Measurements from ENCODE around the gene SETD3. TPM values are rescaled to one million over a fixed set of nuclear protein-coding genes. Genes with fewer than 3 reads are reported as not detected.

The SETD3 gene
- total and polyA plus RNA-seq, 10 of the 15 experiments (the other 5 are each of a cell fraction or from before 2014, with no cell fraction given): 11.3 to 44.2 (median 36.5) TPM

DNA sequence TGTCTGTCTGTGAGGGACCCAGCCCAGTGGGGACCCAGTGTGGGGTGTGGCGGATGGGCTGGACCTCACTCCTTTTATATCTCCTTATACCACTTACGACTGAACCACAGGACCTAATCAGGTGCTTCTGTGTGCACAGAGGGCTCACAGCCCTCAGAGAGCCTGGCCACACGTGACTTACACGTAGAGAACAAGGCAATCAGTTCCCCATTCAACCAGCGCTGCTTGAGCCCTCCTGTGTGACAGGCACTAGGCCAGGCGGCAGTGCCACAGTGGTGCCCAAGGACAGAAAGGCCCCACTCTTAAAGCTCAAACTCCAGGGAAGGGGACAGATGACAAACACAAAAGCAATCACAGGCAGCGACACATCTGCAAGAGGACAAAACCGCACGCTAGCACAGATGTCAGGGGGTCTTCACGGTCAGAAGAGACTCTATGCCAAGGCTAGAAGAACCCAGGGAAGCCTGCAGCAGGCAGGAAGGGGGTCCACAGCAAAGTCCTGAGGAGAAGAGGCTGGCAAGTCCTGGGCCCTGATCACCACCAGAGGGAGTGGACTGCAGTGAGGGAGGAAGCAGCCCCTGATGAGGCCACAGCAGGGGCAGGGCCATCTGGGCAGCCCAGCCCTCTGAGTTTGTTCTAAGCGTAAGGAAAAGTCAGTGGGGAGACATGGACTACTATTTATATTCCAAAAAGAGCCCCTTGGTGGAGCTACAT is 39.3 kb downstream of the SETD3 start (continued):
- TF ChIP-seq CREB1 (IDR thresholded peaks at IDR 0.05; ENCODE audit: low read depth) (no peak), SMAD5 (IDR thresholded peaks at IDR 0.05; ENCODE audit: low read depth) (no peak), IKZF2 (IDR thresholded peaks at IDR 0.05) (no peak), MXI1 (IDR thresholded peaks at IDR 0.05; ENCODE audit: low read depth, low read length) (no peak), PAX8 (IDR thresholded peaks at IDR 0.05) (no peak), MYB (IDR thresholded peaks at IDR 0.05; ENCODE audit: borderline replicate concordance, low read depth, low read length) (no peak), HCFC1 (IDR thresholded peaks at IDR 0.05; ENCODE audit: low read length) (no peak), HDAC6 (IDR thresholded peaks at IDR 0.05; ENCODE audit: unreplicated experiment) (no peak), ATF3 (IDR thresholded peaks at IDR 0.05; ENCODE audit: borderline replicate concordance, extremely low read depth, low read depth, low read length) (no peak), MYC (IDR thresholded peaks at IDR 0.05; ENCODE audit: insufficient read depth, insufficient read length, insufficient replicate concordance, low read length, severe bottlenecking) (no peak), CHD2 (IDR thresholded peaks at IDR 0.05; ENCODE audit: borderline replicate concordance, low read depth, low read length) (no peak), CEBPB (IDR thresholded peaks at IDR 0.05; ENCODE audit: borderline replicate concordance in 1 of 2, low read depth in 2 of 2, low read length in 2 of 2) (no peak)

DNA sequence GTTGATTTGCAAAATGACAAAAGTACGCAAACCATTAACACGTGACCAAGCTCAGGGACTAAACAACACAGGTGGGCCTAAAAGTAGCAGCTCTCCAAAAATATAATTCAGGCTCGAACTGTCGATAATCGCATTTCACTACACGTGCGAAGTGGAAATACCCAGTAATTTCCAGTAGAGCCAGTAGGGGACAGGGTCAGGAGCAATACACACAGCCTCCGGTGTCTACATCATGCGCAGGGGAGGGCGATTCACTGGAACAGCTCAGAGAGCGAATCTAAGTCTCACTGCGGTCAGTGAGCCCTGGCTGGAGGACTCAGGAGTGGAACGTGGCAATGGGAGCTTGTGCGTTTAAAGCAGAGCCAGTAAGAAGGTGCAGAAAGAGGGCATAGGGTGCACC is 40.4 kb downstream of the SETD3 start:
- CTCF ChIA-PET: interaction anchor here (1.3 kb wide), 1 partner anchor 25 kb away, joined by 5 read pairs; no protein-coding TSS in a partner anchor
- TF ChIP-seq CREM (IDR thresholded peaks at IDR 0.05; ENCODE audit: low read depth) (no peak), JUNB (IDR thresholded peaks at IDR 0.05) (no peak), ZNF217 (IDR thresholded peaks at IDR 0.05) (no peak), ZSCAN29 (IDR thresholded peaks at IDR 0.05) (no peak), CTCF (IDR thresholded peaks at IDR 0.05 in 2 of 3, conservative IDR thresholded peaks at IDR 0.05 in 1 of 3; ENCODE audit: control insufficient read depth in 2 of 3, extremely low read depth in 1 of 3, insufficient read depth in 1 of 3, low read depth in 3 of 3, low read length in 3 of 3) (no peak), EGR1 (IDR thresholded peaks at IDR 0.05; ENCODE audit: borderline replicate concordance in 1 of 2, low read depth in 2 of 2, low read length in 2 of 2) (no peak), RCOR1 (conservative IDR thresholded peaks at IDR 0.05; ENCODE audit: low read depth, low read length) (no peak)
- TF ChIP-seq, protein P1, sequence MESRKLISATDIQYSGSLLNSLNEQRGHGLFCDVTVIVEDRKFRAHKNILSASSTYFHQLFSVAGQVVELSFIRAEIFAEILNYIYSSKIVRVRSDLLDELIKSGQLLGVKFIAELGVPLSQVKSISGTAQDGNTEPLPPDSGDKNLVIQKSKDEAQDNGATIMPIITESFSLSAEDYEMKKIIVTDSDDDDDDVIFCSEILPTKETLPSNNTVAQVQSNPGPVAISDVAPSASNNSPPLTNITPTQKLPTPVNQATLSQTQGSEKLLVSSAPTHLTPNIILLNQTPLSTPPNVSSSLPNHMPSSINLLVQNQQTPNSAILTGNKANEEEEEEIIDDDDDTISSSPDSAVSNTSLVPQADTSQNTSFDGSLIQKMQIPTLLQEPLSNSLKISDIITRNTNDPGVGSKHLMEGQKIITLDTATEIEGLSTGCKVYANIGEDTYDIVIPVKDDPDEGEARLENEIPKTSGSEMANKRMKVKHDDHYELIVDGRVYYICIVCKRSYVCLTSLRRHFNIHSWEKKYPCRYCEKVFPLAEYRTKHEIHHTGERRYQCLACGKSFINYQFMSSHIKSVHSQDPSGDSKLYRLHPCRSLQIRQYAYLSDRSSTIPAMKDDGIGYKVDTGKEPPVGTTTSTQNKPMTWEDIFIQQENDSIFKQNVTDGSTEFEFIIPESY (IDR thresholded peaks at IDR 0.05): no peak

More for the DNA sequence above, 40.4 kb downstream of the SETD3 start:
- ATAC-seq: no peak
- FAIRE-seq: no peak
- Histone ChIP-seq H3K4me1 (ENCODE audit: control insufficient read depth, insufficient read depth, low read length) (no peaks in the 10 kb centered on the region), H4K20me1 (ENCODE audit: control insufficient read depth, insufficient read depth) (no peaks in the 10 kb centered on the region), H3K9ac (ENCODE audit: control insufficient read depth, insufficient read depth, low read length) (no peak overlapping the region), H3K4me3 (no peak overlapping the region), H3K36me3 (ENCODE audit: control insufficient read depth in 2 of 2, insufficient read depth in 2 of 2, low read length in 1 of 2) (peaks cover 10 to 12% of the 10 kb centered on the region in 2 experiments), H3K4me2 (ENCODE audit: control insufficient read depth, insufficient read depth) (no peak overlapping the region), H2AFZ (ENCODE audit: control insufficient read depth, low read depth, low read length) (no peak overlapping the region), H3K9me3 (replicated peaks; ENCODE audit: control insufficient read depth, insufficient read depth, low read length) (no peaks in the 10 kb centered on the region), H3K79me2 (ENCODE audit: control insufficient read depth, insufficient read depth, low read length) (no peaks in the 10 kb centered on the region), H3K27ac (ENCODE audit: control insufficient read depth, insufficient read depth) (no peak overlapping the region), H3K27me3 (replicated peaks in 1 of 2; ENCODE audit: control insufficient read depth in 2 of 2, insufficient read depth in 2 of 2, low read length in 1 of 2) (no peaks in the 10 kb centered on the region)
- ChIA-PET RAD21 (ENCODE audit: unreplicated experiment) (no interaction called here), POLR2A (interaction anchor here (0.6 kb wide), 1 partner anchor 49 kb away, joined by 3 read pairs; no protein-coding TSS in a partner anchor), SMC1A (ENCODE audit: uncharacterized antibody, unreplicated experiment) (interaction anchor here (0.6 kb wide), 1 partner anchor 1770 kb away, joined by 4 read pairs; no protein-coding TSS in a partner anchor)
- no TSS peak for BruUV-seq (replicated peaks)
- 90% methylated on average over 14 of the region's 14 CpGs for WGBS (ENCODE audit: insufficient coverage, insufficient replicate concordance, low lambda C conversion rate, missing lambda C conversion rate)
- intact Hi-C loops (cut with micrococcal nuclease; ENCODE audit: unreplicated experiment): no loop called here
- DNase-seq (ENCODE audit: low read depth, low spot score): no peak
- in situ Hi-C loops (cut with MboI): no loop called here

All from GM12878 (cell line).